ENCODE measurements around the gene EPM2A.

Gene EPM2A

GRCh38 chr6:145668844-145669243 lies 66.5 kb downstream of the EPM2A start:
- DNase-seq, result no peak

- no peak for DNase-seq
These were observed 74.6 kb downstream of the EPM2A start for GRCh38 chr6:145660676-145661075.

GRCh38 chr6:145656128-145656527 lies 79.2 kb downstream of the EPM2A start:
- DNase-seq, result no peak

GRCh38 chr6:145652572-145652971 lies 82.7 kb downstream of the EPM2A start:
- no peak for DNase-seq

- DNase-seq, result no peak
These were observed 83.3 kb downstream of the EPM2A start for GRCh38 chr6:145651988-145652387.

GRCh38 chr6:145648149-145648548 lies 87.2 kb downstream of the EPM2A start:
- DNase-seq, result no peak

- DNase-seq, result no peak
These were observed 87.7 kb downstream of the EPM2A start for GRCh38 chr6:145647602-145648001.

- DNase-seq, result no peak
These were observed 91.6 kb downstream of the EPM2A start for GRCh38 chr6:145643760-145644159.

GRCh38 chr6:145633981-145634627 lies 101.2 kb downstream of the EPM2A start:
- peak; percentile 38 to 63 for DNase-seq

GRCh38 chr6:145632971-145633370 lies 102.3 kb downstream of the EPM2A start:
- DNase-seq, result no peak

- no peak for DNase-seq
These were observed 103.9 kb downstream of the EPM2A start for GRCh38 chr6:145631374-145631773.

GRCh38 chr6:145630598-145630997 lies 104.7 kb downstream of the EPM2A start:
- DNase-seq, result no peak

- DNase-seq, result no peak
These were observed 105.8 kb downstream of the EPM2A start for GRCh38 chr6:145629478-145629877.

GRCh38 chr6:145627451-145627850 lies 107.9 kb downstream of the EPM2A start:
- DNase-seq, result no peak

- no peak for DNase-seq
These were observed 108.5 kb downstream of the EPM2A start for GRCh38 chr6:145626857-145627256.

GRCh38 chr6:145623231-145623630 lies 112.1 kb downstream of the EPM2A start:
- no peak for DNase-seq

- no peak for DNase-seq
These were observed 113.5 kb downstream of the EPM2A start for GRCh38 chr6:145621776-145622175.

GRCh38 chr6:145620088-145620487 lies 115.2 kb downstream of the EPM2A start:
- DNase-seq, result no peak

- DNase-seq, result no peak
These were observed 125.8 kb downstream of the EPM2A start for GRCh38 chr6:145609521-145609920.

- no peak for DNase-seq
These were observed 126.5 kb downstream of the EPM2A start for GRCh38 chr6:145608850-145609249.

- DNase-seq, result no peak
These were observed 131.3 kb downstream of the EPM2A start for GRCh38 chr6:145603991-145604390.

- no peak for DNase-seq
These were observed 131.9 kb downstream of the EPM2A start for GRCh38 chr6:145603424-145603833.

- DNase-seq, result no peak
These were observed 132.5 kb downstream of the EPM2A start for GRCh38 chr6:145602726-145603326.

- no peak for DNase-seq
These were observed 133.9 kb downstream of the EPM2A start for GRCh38 chr6:145601397-145601796.

- no peak for DNase-seq
These were observed 135.0 kb downstream of the EPM2A start for GRCh38 chr6:145600299-145600698.
